GM13977 (cell line): Measurements from ENCODE around the gene RFFL.
"Not testable (repeated sequence)": the region's sequence is repeated elsewhere in the genome, so short reads cannot be mapped to it uniquely, and the experiment has no call there.

ENCODE experiments used
- DNase-seq: peaks from one replicate; pipeline ENCODE4 v3.0.0; 2012; ENCODE audit warnings: low spot score
- CTCF ChIP-seq: IDR thresholded peaks from 2 replicates; pipeline ENCODE4 v1.5.1; 2012; ENCODE audit warnings: mild to moderate bottlenecking, control low read depth; ENCODE audit not compliant: insufficient read depth; ENCODE audit errors: extremely low read depth, missing control alignments
- in situ Hi-C: fragments of 300-500 bp; cut with MboI; formaldehyde crosslinking; loops from one replicate; pipeline ENCODE4 v1.12.0; 2022; ENCODE audit warnings: low sequenced_read_pairs, low pct_unique_long_range_greater_than_20kb, mixed read lengths, inconsistent platforms; ENCODE audit not compliant: unreplicated experiment

Gene RFFL

GRCh38 chr17:35001549-35001948 lies 62.0 kb downstream of the RFFL start:
- in situ Hi-C loops, result no loop called here
- no peak for DNase-seq
- TF ChIP-seq CTCF, result no peak

- DNase-seq, in situ Hi-C loops: not testable (repeated sequence)
Measured at GRCh38 chr17:35000965-35001364, 62.5 kb downstream of the RFFL start.

GRCh38 chr17:34999456-34999855 lies 64.1 kb downstream of the RFFL start:
- in situ Hi-C loops, result loop anchor here (10.0 kb wide), 1 partner anchor 105 kb away; no protein-coding TSS in a partner anchor
- no peak for DNase-seq
- TF ChIP-seq CTCF, result no peak

GRCh38 chr17:34998205-34998604 lies 65.3 kb downstream of the RFFL start:
- peak; percentile 97 for TF ChIP-seq CTCF
- in situ Hi-C loops, result loop anchor here (10.0 kb wide), 1 partner anchor 107 kb away; no protein-coding TSS in a partner anchor
- DNase-seq, result peak; percentile 86

- in situ Hi-C loops, result loop anchor here (10.0 kb wide), 1 partner anchor 107 kb away; no protein-coding TSS in a partner anchor
- no peak for DNase-seq
Measured at GRCh38 chr17:34997355-34997862, 66.1 kb downstream of the RFFL start.

GRCh38 chr17:34996422-34997285 lies 66.9 kb downstream of the RFFL start:
- in situ Hi-C loops, result loop anchor here (10.0 kb wide), 1 partner anchor 108 kb away; no protein-coding TSS in a partner anchor
- no peak for TF ChIP-seq CTCF
- no peak for DNase-seq

More at GRCh38 chr17:34997355-34997862, 66.1 kb downstream of the RFFL start:
- no peak for TF ChIP-seq CTCF

- in situ Hi-C loops, result loop anchor here (10.0 kb wide), 1 partner anchor 112 kb away; no protein-coding TSS in a partner anchor
- no peak for TF ChIP-seq CTCF
- DNase-seq, result no peak
Measured at GRCh38 chr17:34993031-34993430, 70.5 kb downstream of the RFFL start.
